Stomach (tissue), 4 donors: ENCODE data around the gene ME3.

Source experiments
- CTCF ChIP-seq, 7 experiments: fragments of 450-650 bp in 4 of 7; fragments of 200-600 bp in 3 of 7; sonication (generic) in 3 of 7; IDR thresholded peaks; one replicate each; pipeline ENCODE4 v1.5.1; 2016 to 2019; ENCODE audit warnings: antibody characterized with exemption in 7 of 7, control low read depth in 2 of 7, mild to moderate bottlenecking in 1 of 7
- POLR2A ChIP-seq, 4 donors: fragments of 450-650 bp; IDR thresholded peaks; one replicate each; pipeline ENCODE4 v1.6.1; 2016; ENCODE audit warnings: antibody characterized with exemption in 4 of 4, control low read depth in 2 of 4, mild to moderate bottlenecking in 1 of 4, moderate library complexity in 1 of 4

GRCh38 chr11:86608251-86608799, 64.1 kb downstream of the ME3 start:
- TF ChIP-seq POLR2A (IDR thresholded peaks at IDR 0.05) (no peak), CTCF (IDR thresholded peaks at IDR 0.05) (peak in 5 of 7 experiments; percentile 64 to 84 (median 81))
